Liver (tissue), 9 donors: ENCODE data around the gene GRK1. TPM values are rescaled to one million over a fixed set of nuclear protein-coding genes. Genes with fewer than 3 reads are reported as not detected.

ENCODE experiments used
- DNase-seq: peaks from one replicate; pipeline ENCODE4 v3.0.0-alpha.2; 2017; ENCODE audit warnings: low spot score
- H3K27ac ChIP-seq, 2 donors: one replicate each; pipeline ENCODE4 v1.7.0; 2013; ENCODE audit warnings: inconsistent platforms in 2 of 2, low read length in 2 of 2, control low read depth in 1 of 2, low read depth in 1 of 2, mild to moderate bottlenecking in 1 of 2
- H3K27me3 ChIP-seq, 4 donors: one replicate each; pipeline versions ENCODE4 v1.6.1 to v1.7.0; 2013; ENCODE audit warnings: low read length in 3 of 4, inconsistent platforms in 1 of 4, mild to moderate bottlenecking in 1 of 4, moderate library complexity in 1 of 4; ENCODE audit not compliant: control insufficient read depth in 4 of 4, insufficient read depth in 4 of 4
- H3K36me3 ChIP-seq, 4 donors: one replicate each; pipeline versions ENCODE4 v1.6.1 to v1.7.0; 2013; ENCODE audit warnings: low read length in 3 of 4, mild to moderate bottlenecking in 3 of 4, low read depth in 1 of 4, moderate library complexity in 1 of 4; ENCODE audit not compliant: control insufficient read depth in 4 of 4, insufficient read depth in 3 of 4
- H3K4me1 ChIP-seq, 4 donors: one replicate each; pipeline versions ENCODE4 v1.6.1 to v1.7.0; 2013; ENCODE audit warnings: low read length in 3 of 4, mild to moderate bottlenecking in 3 of 4, moderate library complexity in 1 of 4; ENCODE audit not compliant: control insufficient read depth in 4 of 4, insufficient read depth in 4 of 4
- H3K4me3 ChIP-seq, 3 donors: one replicate each; pipeline versions ENCODE4 v1.6.1 to v1.7.0; 2013; ENCODE audit warnings: low read length in 3 of 3, control low read depth in 1 of 3, low read depth in 1 of 3, mild to moderate bottlenecking in 1 of 3
- H3K9ac ChIP-seq, 2 donors: one replicate each; pipeline ENCODE4 v1.7.0; 2013; ENCODE audit warnings: low read length in 2 of 2, mild to moderate bottlenecking in 2 of 2, moderate library complexity in 2 of 2, control low read depth in 1 of 2, low read depth in 1 of 2
- H3K9me3 ChIP-seq, 4 donors: one replicate each; pipeline versions ENCODE4 v1.6.1 to v1.7.0; 2013; ENCODE audit warnings: low read length in 3 of 4; ENCODE audit not compliant: control insufficient read depth in 4 of 4
- EGR1 ChIP-seq, 2 donors: IDR thresholded peaks; 2 replicates each; pipeline ENCODE4 v1.6.1; 2016 to 2018; ENCODE audit warnings: antibody characterized with exemption in 2 of 2, low read depth in 2 of 2
- FOXA1 ChIP-seq: IDR thresholded peaks from 2 replicates; pipeline ENCODE4 v1.6.1; 2016; ENCODE audit warnings: antibody characterized with exemption
- FOXA2 ChIP-seq: IDR thresholded peaks from 2 replicates; pipeline ENCODE4 v1.6.1; 2016; ENCODE audit warnings: antibody characterized with exemption
- GABPA ChIP-seq, 2 donors: IDR thresholded peaks in 1 of 2; conservative IDR thresholded peaks in 1 of 2; 2 replicates each; pipeline ENCODE4 v1.6.1; 2016; ENCODE audit warnings: antibody characterized with exemption in 2 of 2, mild to moderate bottlenecking in 1 of 2, moderate library complexity in 1 of 2
- HNF4A ChIP-seq, 2 donors: conservative IDR thresholded peaks; 2 replicates each; pipeline ENCODE4 v1.6.1; 2016; ENCODE audit warnings: antibody characterized with exemption in 2 of 2, mild to moderate bottlenecking in 2 of 2
- HNF4G ChIP-seq: IDR thresholded peaks from 2 replicates; pipeline ENCODE4 v1.6.1; 2016; ENCODE audit warnings: antibody characterized with exemption
- JUND ChIP-seq, 2 donors: IDR thresholded peaks; 2 replicates each; pipeline ENCODE4 v1.6.1; 2016; ENCODE audit warnings: antibody characterized with exemption in 2 of 2
- NR2F2 ChIP-seq: IDR thresholded peaks from 2 replicates; pipeline ENCODE4 v1.6.1; 2016; ENCODE audit warnings: antibody characterized with exemption
- RAD21 ChIP-seq, 2 donors: IDR thresholded peaks; 2 replicates each; pipeline ENCODE4 v1.6.1; 2016; ENCODE audit warnings: antibody characterized with exemption in 2 of 2, mild to moderate bottlenecking in 2 of 2
- RXRA ChIP-seq, 2 donors: IDR thresholded peaks; 2 replicates each; pipeline ENCODE4 v1.6.1; 2017 to 2018; ENCODE audit warnings: antibody characterized with exemption in 2 of 2, mild to moderate bottlenecking in 1 of 2
- SP1 ChIP-seq: IDR thresholded peaks from 2 replicates; pipeline ENCODE4 v1.6.1; 2018; ENCODE audit warnings: antibody characterized with exemption, mild to moderate bottlenecking
- TAF1 ChIP-seq: conservative IDR thresholded peaks from 2 replicates; pipeline ENCODE4 v1.6.1; 2016; ENCODE audit warnings: antibody characterized with exemption, mild to moderate bottlenecking
- YY1 ChIP-seq: IDR thresholded peaks from 2 replicates; pipeline ENCODE4 v1.6.1; 2016; ENCODE audit warnings: antibody characterized with exemption, mild to moderate bottlenecking
- WGBS: extraction: QIAGEN DNeasy Blood & Tissue Kit; methylation state at CpG from one replicate; pipeline ENCODE4 v1.1.7; 2013; 5-methylcytosine and 5-hydroxymethylcytosine counted together
- polyA plus RNA-seq, 2 donors: library from polyadenylated mRNA; stranded (reverse) in 1 of 2; unstranded in 1 of 2; fragments of 200-250 nt in 1 of 2; fragments of >200 nt in 1 of 2; fragmentation: Nextera tagmentation in 1 of 2; extraction: Ambion mirVana in 1 of 2; gene quantifications; one replicate each; pipeline versions ENCODE4 v1.2.1 to v1.2.3, GENCODE V29; 2013 to 2015
- total RNA-seq, 2 donors: library from RNA; depleted of rRNA; stranded (reverse); fragments of >200 nt; gene quantifications; one replicate each; pipeline ENCODE4 v1.2.3, GENCODE V29; 2014
- TF ChIP-seq, protein P1 (sequence below): IDR thresholded peaks from 2 replicates; pipeline ENCODE4 v1.6.1; 2016; ENCODE audit warnings: antibody characterized with exemption
- TF ChIP-seq, protein P2 (sequence below): IDR thresholded peaks from 2 replicates; pipeline ENCODE4 v1.6.1; 2016; ENCODE audit warnings: antibody characterized with exemption
- TF ChIP-seq, protein P3 (sequence below): fragments of 150-350 bp; IDR thresholded peaks from 2 replicates; pipeline ENCODE4 v1.5.1; 2017; ENCODE audit warnings: improper control_type of control experiment, low read depth, low read length; ENCODE audit not compliant: missing input control
- TF ChIP-seq, protein P4 (sequence below): IDR thresholded peaks from 2 replicates; pipeline ENCODE4 v1.6.1; 2016; ENCODE audit warnings: antibody characterized with exemption
- donor health status: healthy.
- donor health status: healthy.
- donor health status: healthy.
- donor health status: healthy.
- donor health status: healthy.

Gene GRK1
- total and polyA plus RNA-seq, 4 donors, result 0.05 TPM; not detected in 3

DNA sequence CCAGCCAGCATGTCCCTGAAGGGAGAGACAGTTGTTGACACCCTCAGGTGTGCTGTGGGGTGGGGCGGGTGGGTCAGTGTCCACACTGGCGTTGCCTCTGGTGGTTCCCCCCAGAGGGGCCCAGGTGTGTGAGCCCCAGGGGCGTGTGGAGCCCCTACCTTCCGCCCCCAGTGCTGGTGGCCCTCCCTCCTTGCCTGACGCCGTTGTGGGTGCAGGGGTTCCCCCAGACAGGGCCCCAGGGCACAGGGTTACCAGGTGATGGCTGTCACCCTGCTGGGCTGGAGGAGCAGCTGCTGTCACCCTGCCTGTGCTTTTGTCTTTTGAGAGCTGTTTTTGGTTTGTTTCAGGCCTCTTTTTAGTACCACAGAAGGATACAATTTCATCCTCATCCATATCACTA is 36.2 kb upstream of the GRK1 start (continued):
- TF ChIP-seq, protein P1, sequence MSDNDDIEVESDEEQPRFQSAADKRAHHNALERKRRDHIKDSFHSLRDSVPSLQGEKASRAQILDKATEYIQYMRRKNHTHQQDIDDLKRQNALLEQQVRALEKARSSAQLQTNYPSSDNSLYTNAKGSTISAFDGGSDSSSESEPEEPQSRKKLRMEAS, result no peak
- TF ChIP-seq SP1, result no peak
- no peak for TF ChIP-seq GABPA (IDR thresholded peaks at IDR 0.05 in 1 of 2, conservative IDR thresholded peaks at IDR 0.05 in 1 of 2)
- no peak for TF ChIP-seq HNF4G
- no peak for TF ChIP-seq NR2F2

DNA sequence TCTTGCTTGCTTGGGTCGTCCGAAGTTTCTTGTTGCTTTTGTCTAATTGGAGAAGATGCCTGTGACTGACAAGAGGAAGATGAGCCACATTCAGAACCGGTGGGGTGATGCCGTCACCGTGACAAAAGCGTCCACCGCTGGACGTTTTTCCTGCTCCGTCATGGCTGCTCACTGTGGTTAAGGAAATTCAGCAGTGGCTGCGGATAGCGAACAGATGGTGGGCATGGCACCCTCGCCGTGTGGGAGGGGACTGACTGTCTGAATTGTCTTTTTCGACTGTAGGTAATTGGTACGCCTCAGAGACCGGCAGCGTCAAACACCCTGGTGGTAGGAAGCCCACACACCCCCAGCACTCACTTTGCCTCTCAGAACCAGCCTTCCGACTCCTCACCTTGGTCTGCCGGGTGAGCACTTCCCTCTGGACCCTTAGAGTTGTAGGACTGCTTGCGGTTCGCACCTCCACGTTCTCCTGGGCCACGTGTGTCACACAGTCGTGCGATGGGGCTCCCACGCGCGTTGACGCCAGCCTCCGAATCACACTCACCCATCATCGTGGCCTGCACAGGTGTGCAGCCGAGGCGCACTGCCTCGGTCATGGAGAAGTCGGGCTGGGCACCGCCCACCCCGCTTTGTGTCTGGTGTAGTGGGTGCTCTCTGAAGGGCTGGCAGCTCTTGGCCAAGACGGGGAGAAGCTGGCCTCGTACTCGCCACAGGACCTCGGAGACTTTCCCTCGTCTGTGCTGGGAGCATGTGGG is 35.5 kb upstream of the GRK1 start:
- Histone ChIP-seq H3K36me3 (peaks cover 14 to 52% (median 33%) of the 10 kb centered on the region in 4 donors), H3K27me3 (no peaks in the 10 kb centered on the region), H3K9me3 (no peaks in the 10 kb centered on the region), H3K27ac (no peak overlapping the region), H3K4me1 (no peaks in the 10 kb centered on the region), H3K9ac (no peak overlapping the region), H3K4me3 (no peak overlapping the region)
- TF ChIP-seq RXRA (IDR thresholded peaks at IDR 0.05) (no peak), TAF1 (no peak), HNF4G (no peak)
- TF ChIP-seq, protein P2, sequence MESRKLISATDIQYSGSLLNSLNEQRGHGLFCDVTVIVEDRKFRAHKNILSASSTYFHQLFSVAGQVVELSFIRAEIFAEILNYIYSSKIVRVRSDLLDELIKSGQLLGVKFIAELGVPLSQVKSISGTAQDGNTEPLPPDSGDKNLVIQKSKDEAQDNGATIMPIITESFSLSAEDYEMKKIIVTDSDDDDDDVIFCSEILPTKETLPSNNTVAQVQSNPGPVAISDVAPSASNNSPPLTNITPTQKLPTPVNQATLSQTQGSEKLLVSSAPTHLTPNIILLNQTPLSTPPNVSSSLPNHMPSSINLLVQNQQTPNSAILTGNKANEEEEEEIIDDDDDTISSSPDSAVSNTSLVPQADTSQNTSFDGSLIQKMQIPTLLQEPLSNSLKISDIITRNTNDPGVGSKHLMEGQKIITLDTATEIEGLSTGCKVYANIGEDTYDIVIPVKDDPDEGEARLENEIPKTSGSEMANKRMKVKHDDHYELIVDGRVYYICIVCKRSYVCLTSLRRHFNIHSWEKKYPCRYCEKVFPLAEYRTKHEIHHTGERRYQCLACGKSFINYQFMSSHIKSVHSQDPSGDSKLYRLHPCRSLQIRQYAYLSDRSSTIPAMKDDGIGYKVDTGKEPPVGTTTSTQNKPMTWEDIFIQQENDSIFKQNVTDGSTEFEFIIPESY, result no peak
- no peak for DNase-seq
- WGBS, result 97% methylated on average over 42 of the region's 42 CpGs

DNA sequence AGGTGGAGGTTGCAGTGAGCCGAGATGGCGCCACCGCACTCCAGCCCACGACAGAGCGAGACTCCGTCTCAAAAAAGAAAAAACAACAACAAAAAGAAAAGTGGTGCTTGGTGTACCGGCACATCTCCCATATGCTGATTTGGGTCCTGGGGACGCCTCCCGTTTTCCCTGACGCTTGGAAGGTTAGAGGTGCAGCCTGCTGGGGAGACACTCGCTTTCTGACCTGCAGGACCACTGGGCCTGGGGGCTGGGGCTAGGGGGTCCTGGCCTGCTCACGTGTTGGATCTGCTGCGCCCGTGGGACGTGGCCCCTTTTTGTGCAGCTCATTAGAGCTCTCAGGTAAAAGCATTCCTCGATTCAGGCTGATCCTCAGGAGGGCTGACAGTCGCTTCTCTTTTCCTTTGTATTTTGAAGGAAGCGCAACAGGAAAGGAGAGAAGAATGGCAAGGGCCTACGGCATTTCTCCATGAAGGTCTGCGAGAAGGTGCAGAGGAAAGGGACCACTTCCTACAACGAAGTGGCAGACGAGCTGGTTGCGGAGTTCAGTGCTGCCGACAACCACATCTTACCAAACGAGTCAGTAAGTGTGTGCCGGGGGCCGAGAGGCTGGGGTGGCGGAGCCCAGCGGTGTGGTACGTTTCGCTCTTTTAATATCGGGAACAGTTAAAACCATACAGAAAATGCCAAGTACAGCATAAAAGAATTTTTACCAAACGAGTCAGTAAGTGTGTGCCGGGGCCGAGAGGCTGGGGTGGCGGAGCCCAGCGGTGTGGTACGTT is 34.1 kb upstream of the GRK1 start:
- WGBS, result 97% methylated on average over 38 of the region's 38 CpGs
- H3K4me1 ChIP-seq, result no peaks in the 10 kb centered on the region
- H3K9me3 ChIP-seq, result no peaks in the 10 kb centered on the region
- no peak overlapping the region for H3K27ac ChIP-seq
- H3K27me3 ChIP-seq, result no peaks in the 10 kb centered on the region
- DNase-seq, result no peak
- no peak overlapping the region for H3K4me3 ChIP-seq
- H3K36me3 ChIP-seq, result peaks cover 9 to 65% (median 45%) of the 10 kb centered on the region in 4 donors
- no peak for TF ChIP-seq SP1
- no peak for TF ChIP-seq GABPA (IDR thresholded peaks at IDR 0.05 in 1 of 2, conservative IDR thresholded peaks at IDR 0.05 in 1 of 2)
- no peak for TF ChIP-seq RAD21 (IDR thresholded peaks at IDR 0.05)
- H3K9ac ChIP-seq, result no peak overlapping the region

DNA sequence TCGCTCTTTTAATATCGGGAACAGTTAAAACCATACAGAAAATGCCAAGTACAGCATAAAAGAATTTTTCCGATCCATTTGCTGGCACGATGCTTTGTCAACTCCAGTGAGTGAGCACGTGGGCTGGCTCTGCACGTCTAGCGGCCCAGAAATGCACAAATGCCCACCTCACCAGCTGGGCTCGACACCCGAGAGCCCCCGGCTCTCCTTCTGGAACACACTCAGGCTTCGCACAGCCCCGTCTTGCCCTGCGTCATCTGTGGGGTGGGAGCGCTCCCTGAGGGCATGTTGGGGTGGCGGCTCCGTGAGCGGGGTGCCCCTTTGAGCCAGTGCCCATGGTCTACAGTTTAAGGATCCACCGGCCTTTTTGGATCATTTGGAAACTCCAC is 33.5 kb upstream of the GRK1 start:
- no peak for DNase-seq
- H3K36me3 ChIP-seq, result peaks cover 9 to 69% (median 49%) of the 10 kb centered on the region in 4 donors
- no peaks in the 10 kb centered on the region for H3K9me3 ChIP-seq
- H3K27me3 ChIP-seq, result no peaks in the 10 kb centered on the region
- 97% methylated on average over 18 of the region's 18 CpGs for WGBS
- H3K4me3 ChIP-seq, result no peak overlapping the region
- H3K4me1 ChIP-seq, result no peaks in the 10 kb centered on the region
- H3K27ac ChIP-seq, result no peak overlapping the region
- H3K9ac ChIP-seq, result no peak overlapping the region
- TF ChIP-seq FOXA2, result no peak
- TF ChIP-seq, protein P1, result no peak
- TF ChIP-seq RAD21 (IDR thresholded peaks at IDR 0.05), result no peak
- no peak for TF ChIP-seq RXRA (IDR thresholded peaks at IDR 0.05)
- no peak for TF ChIP-seq SP1
- TF ChIP-seq, protein P2, result no peak
- TF ChIP-seq NR2F2, result no peak
- TF ChIP-seq FOXA1, result no peak
- TF ChIP-seq GABPA (IDR thresholded peaks at IDR 0.05 in 1 of 2, conservative IDR thresholded peaks at IDR 0.05 in 1 of 2), result no peak
- TF ChIP-seq HNF4G, result no peak
- TF ChIP-seq EGR1 (IDR thresholded peaks at IDR 0.05; ENCODE audit: low read depth in 2 of 2), result no peak
- TF ChIP-seq, protein P3, sequence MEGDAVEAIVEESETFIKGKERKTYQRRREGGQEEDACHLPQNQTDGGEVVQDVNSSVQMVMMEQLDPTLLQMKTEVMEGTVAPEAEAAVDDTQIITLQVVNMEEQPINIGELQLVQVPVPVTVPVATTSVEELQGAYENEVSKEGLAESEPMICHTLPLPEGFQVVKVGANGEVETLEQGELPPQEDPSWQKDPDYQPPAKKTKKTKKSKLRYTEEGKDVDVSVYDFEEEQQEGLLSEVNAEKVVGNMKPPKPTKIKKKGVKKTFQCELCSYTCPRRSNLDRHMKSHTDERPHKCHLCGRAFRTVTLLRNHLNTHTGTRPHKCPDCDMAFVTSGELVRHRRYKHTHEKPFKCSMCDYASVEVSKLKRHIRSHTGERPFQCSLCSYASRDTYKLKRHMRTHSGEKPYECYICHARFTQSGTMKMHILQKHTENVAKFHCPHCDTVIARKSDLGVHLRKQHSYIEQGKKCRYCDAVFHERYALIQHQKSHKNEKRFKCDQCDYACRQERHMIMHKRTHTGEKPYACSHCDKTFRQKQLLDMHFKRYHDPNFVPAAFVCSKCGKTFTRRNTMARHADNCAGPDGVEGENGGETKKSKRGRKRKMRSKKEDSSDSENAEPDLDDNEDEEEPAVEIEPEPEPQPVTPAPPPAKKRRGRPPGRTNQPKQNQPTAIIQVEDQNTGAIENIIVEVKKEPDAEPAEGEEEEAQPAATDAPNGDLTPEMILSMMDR, result no peak
- TF ChIP-seq HNF4A (conservative IDR thresholded peaks at IDR 0.05), result no peak
- TF ChIP-seq TAF1, result no peak
- TF ChIP-seq YY1, result no peak
- TF ChIP-seq JUND (IDR thresholded peaks at IDR 0.05), result no peak
- TF ChIP-seq, protein P4, sequence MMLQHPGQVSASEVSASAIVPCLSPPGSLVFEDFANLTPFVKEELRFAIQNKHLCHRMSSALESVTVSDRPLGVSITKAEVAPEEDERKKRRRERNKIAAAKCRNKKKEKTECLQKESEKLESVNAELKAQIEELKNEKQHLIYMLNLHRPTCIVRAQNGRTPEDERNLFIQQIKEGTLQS, result no peak
